Endodermal cell (in vitro differentiated cells): ENCODE measurements around the gene FEZF2. TPM values are rescaled to one million over a fixed set of nuclear protein-coding genes. Genes with fewer than 3 reads are reported as not detected.
A peak's percentile ranks its signal among the peaks of the same experiment; 100 is the strongest.

Experiments used
- DNase-seq: peaks from one replicate; pipeline ENCODE4 v3.0.0-alpha.2; 2017
- H3K27ac ChIP-seq: 2 replicates; pipeline ENCODE4 v1.5.1; 2013; ENCODE audit warnings: mild to moderate bottlenecking, low read depth, low read length, moderate library complexity
- H3K27me3 ChIP-seq: 2 replicates; pipeline ENCODE4 v1.6.1; 2013; ENCODE audit warnings: mild to moderate bottlenecking, low read length, moderate library complexity; ENCODE audit not compliant: insufficient read depth, control insufficient read depth, poor library complexity, severe bottlenecking
- H3K36me3 ChIP-seq: 2 replicates; pipeline ENCODE4 v1.7.0; 2013; ENCODE audit warnings: mild to moderate bottlenecking, low read length, moderate library complexity; ENCODE audit not compliant: control insufficient read depth, insufficient read depth
- H3K4me1 ChIP-seq: one replicate; pipeline ENCODE4 v1.7.0; 2013; ENCODE audit warnings: low read length; ENCODE audit not compliant: control insufficient read depth, insufficient read depth
- H3K4me3 ChIP-seq: 2 replicates; pipeline ENCODE4 v1.5.1; 2013; ENCODE audit warnings: mild to moderate bottlenecking, low read length, moderate library complexity
- H3K9ac ChIP-seq: 2 replicates; pipeline ENCODE4 v1.6.1; 2013; ENCODE audit warnings: mild to moderate bottlenecking, low read length, moderate library complexity; ENCODE audit not compliant: poor library complexity, severe bottlenecking; ENCODE audit errors: extremely low read depth
- H3K9me3 ChIP-seq: 2 replicates; pipeline ENCODE4 v1.6.1; 2013; ENCODE audit warnings: mild to moderate bottlenecking, low read length, moderate library complexity; ENCODE audit not compliant: control insufficient read depth
- H3K27ac Mint-ChIP-seq: 2 replicates; pipeline ENCODE4 v1.8.0; 2020; ENCODE audit warnings: mixed read lengths
- H3K27me3 Mint-ChIP-seq: 2 replicates; pipeline ENCODE4 v1.8.0; 2021; ENCODE audit warnings: mild to moderate bottlenecking, mixed read lengths; ENCODE audit not compliant: insufficient read depth
- H3K36me3 Mint-ChIP-seq: 2 replicates; pipeline ENCODE4 v1.8.0; 2020; ENCODE audit warnings: low read depth, mixed read lengths
- H3K4me1 Mint-ChIP-seq: 2 replicates; pipeline ENCODE4 v1.8.0; 2020; ENCODE audit warnings: mixed read lengths
- H3K4me3 Mint-ChIP-seq: 2 replicates; pipeline ENCODE4 v1.8.0; 2020; ENCODE audit warnings: mild to moderate bottlenecking, moderate library complexity, mixed read lengths
- H3K9me3 Mint-ChIP-seq: 2 replicates; pipeline ENCODE4 v1.8.0; 2020; ENCODE audit warnings: mild to moderate bottlenecking, mixed read lengths
- CTCF ChIP-seq: fragments of 200-600 bp; sonication (generic); conservative IDR thresholded peaks from 2 replicates; pipeline ENCODE4 v1.5.0; 2021; ENCODE audit warnings: antibody characterized with exemption, mild to moderate bottlenecking
- WGBS, 2 experiments: methylation state at CpG; one replicate each; pipeline versions ENCODE4 v1.1.5 to v1.1.7; 2013; ENCODE audit warnings: missing lambda C conversion rate in 2 of 2, mixed read lengths in 1 of 2; ENCODE audit not compliant: insufficient coverage in 1 of 2, insufficient read length in 1 of 2; 5-methylcytosine and 5-hydroxymethylcytosine counted together
- total RNA-seq, 2 donors: library from RNA; stranded (reverse); fragmentation: NEBNext Ultra II Directional in 1 of 2; extraction: Animal tissue kit (Norgen Biotek cat#: 25700) in 1 of 2; gene quantifications; 2 replicates in 1 of 2; 3 replicates in 1 of 2; pipeline ENCODE4 v1.2.1, GENCODE V29; 2021

The FEZF2 gene
- total RNA-seq, 2 donors from 2014 or later, result not detected

- peak; percentile 51 for DNase-seq
- peaks cover 34% of the 10 kb centered on the region for H3K4me1 Mint-ChIP-seq
- Histone ChIP-seq H3K4me1 (peaks cover 5% of the 10 kb centered on the region), H3K4me3 (no peak overlapping the region), H3K36me3 (no peaks in the 10 kb centered on the region), H3K9me3 (no peaks in the 10 kb centered on the region), H3K9ac (no peak overlapping the region), H3K27me3 (peaks cover 100% of the 10 kb centered on the region), H3K27ac (no peak overlapping the region)
- H3K27me3 Mint-ChIP-seq, result peaks cover 100% of the 10 kb centered on the region
- WGBS, 2 experiments, result 8 to 15% methylated on average over 5 to 13 of the region's 14 CpGs
- no peak overlapping the region for H3K27ac Mint-ChIP-seq
- no peaks in the 10 kb centered on the region for H3K9me3 Mint-ChIP-seq
- no peak overlapping the region for H3K4me3 Mint-ChIP-seq
- H3K36me3 Mint-ChIP-seq, result no peaks in the 10 kb centered on the region
- no peak for TF ChIP-seq CTCF
Measured at GRCh38 chr3:62375655-62376453, 2.5 kb upstream of the FEZF2 start.

GRCh38 chr3:62374341-62375218, 1.2 kb upstream of the FEZF2 start:
- DNase-seq, result peak; percentile 67
- peaks cover 5% of the 10 kb centered on the region for H3K4me1 ChIP-seq

More at GRCh38 chr3:62374341-62375218, 1.2 kb upstream of the FEZF2 start:
- peaks cover 41% of the 10 kb centered on the region for H3K4me1 Mint-ChIP-seq
- peaks cover 100% of the 10 kb centered on the region for H3K27me3 ChIP-seq
- no peak overlapping the region for H3K4me3 ChIP-seq
- H3K4me3 Mint-ChIP-seq, result no peak overlapping the region
- peaks cover 100% of the 10 kb centered on the region for H3K27me3 Mint-ChIP-seq
- TF ChIP-seq CTCF, result no peak
- no peaks in the 10 kb centered on the region for H3K36me3 ChIP-seq
- H3K27ac Mint-ChIP-seq, result no peak overlapping the region
- WGBS, 2 experiments, result 1 to 3% methylated on average over 11 to 30 of the region's 30 CpGs
- no peak overlapping the region for H3K27ac ChIP-seq
- no peaks in the 10 kb centered on the region for H3K9me3 Mint-ChIP-seq
- H3K36me3 Mint-ChIP-seq, result no peaks in the 10 kb centered on the region
- H3K9ac ChIP-seq, result no peak overlapping the region
- H3K9me3 ChIP-seq, result no peaks in the 10 kb centered on the region
